ENCODE results near the gene LRIG3. TPM values are rescaled to one million over a fixed set of nuclear protein-coding genes. Genes with fewer than 3 reads are reported as not detected.

Gene LRIG3
- total and polyA plus RNA-seq, 2 of the 4 experiments (the other 2 are of a cell fraction), result 26.4 to 71.2 TPM

GRCh38 chr12:58965568-58965967, 45.3 kb upstream of the LRIG3 start:
- TF ChIP-seq USF2 (IDR thresholded peaks at IDR 0.05; ENCODE audit: low read depth, low read length) (no peak), POLR2A (IDR thresholded peaks at IDR 0.05; ENCODE audit: low read depth, low read length) (no peak), ELK1 (IDR thresholded peaks at IDR 0.05; ENCODE audit: borderline replicate concordance, low read depth, low read length) (no peak), RAD21 (IDR thresholded peaks at IDR 0.05; ENCODE audit: low read length) (no peak), RFX5 (IDR thresholded peaks at IDR 0.05; ENCODE audit: low read depth, low read length) (no peak), MXI1 (IDR thresholded peaks at IDR 0.05; ENCODE audit: borderline replicate concordance, low read depth, low read length) (no peak), CEBPB (IDR thresholded peaks at IDR 0.05; ENCODE audit: low read depth, low read length) (no peak), FOS (IDR thresholded peaks at IDR 0.05; ENCODE audit: low read depth, low read length) (no peak), CTCF (conservative IDR thresholded peaks at IDR 0.05; ENCODE audit: low read depth, low read length) (no peak), MAFK (IDR thresholded peaks at IDR 0.05; ENCODE audit: low read depth, low read length) (no peak), BHLHE40 (IDR thresholded peaks at IDR 0.05; ENCODE audit: low read depth, low read length) (no peak), NFE2L2 (IDR thresholded peaks at IDR 0.05; ENCODE audit: low read depth, low read length) (no peak), MAZ (IDR thresholded peaks at IDR 0.05; ENCODE audit: borderline replicate concordance, low read depth, low read length) (no peak), RCOR1 (IDR thresholded peaks at IDR 0.05; ENCODE audit: insufficient replicate concordance, low read length) (no peak)
- Histone ChIP-seq H4K8ac (ENCODE audit: low read depth in 2 of 2, low read length in 2 of 2) (no peak overlapping the region), H3K4ac (ENCODE audit: low read depth, low read length) (peak overlapping the region; percentile 23; the same call in 1 of the 2 replicates), H3K4me1 (ENCODE audit: control insufficient read depth, insufficient read depth, low read length) (peaks cover 12% of the 10 kb centered on the region), H2AK5ac (ENCODE audit: low read depth, low read length) (no peak overlapping the region), H2AFZ (replicated peaks; ENCODE audit: low read length, poor library complexity) (no peak overlapping the region), H3K56ac (ENCODE audit: extremely low read depth, insufficient read depth, low read length) (no peak overlapping the region), H2BK5ac (ENCODE audit: low read depth, low read length, poor library complexity, severe bottlenecking) (no peak overlapping the region), H3K4me3 (ENCODE audit: insufficient read depth, low read depth, low read length) (no peak overlapping the region), H2BK20ac (ENCODE audit: low read depth, low read length) (no peak overlapping the region), H3K27me3 (ENCODE audit: control insufficient read depth, insufficient read depth, low read length) (no peaks in the 10 kb centered on the region), H3K36me3 (ENCODE audit: control insufficient read depth, insufficient read depth, low read length) (no peaks in the 10 kb centered on the region), H4K91ac (ENCODE audit: insufficient read depth, low read depth, low read length) (no peak overlapping the region), H3K27ac (ENCODE audit: insufficient read depth, low read length) (no peak overlapping the region), H3K14ac (replicated peaks; ENCODE audit: low read depth, low read length) (no peak overlapping the region), H3K9ac (ENCODE audit: low read depth, low read length) (no peak overlapping the region), H2AK9ac (replicated peaks; ENCODE audit: low read depth, low read length, poor library complexity) (no peak overlapping the region), H3K9me3 (ENCODE audit: control insufficient read depth, insufficient read depth, low read length) (no peaks in the 10 kb centered on the region), H3K79me1 (ENCODE audit: low read depth in 1 of 2, low read length in 2 of 2) (no peaks in the 10 kb centered on the region), H3K18ac (ENCODE audit: low read depth, low read length) (no peak overlapping the region), H4K5ac (ENCODE audit: low read depth, low read length) (no peak overlapping the region), H3K9me1 (ENCODE audit: insufficient read depth, low read length) (no peaks in the 10 kb centered on the region), H2BK15ac (ENCODE audit: low read depth, low read length) (no peak overlapping the region), H4K20me1 (ENCODE audit: insufficient read depth, low read length) (no peaks in the 10 kb centered on the region), H3K4me2 (ENCODE audit: low read depth, low read length) (no peak overlapping the region), H2BK120ac (ENCODE audit: low read depth, low read length) (no peak overlapping the region), H3K23ac (ENCODE audit: low read depth, low read length) (no peak overlapping the region)
- DNase-seq (no peak), ATAC-seq (ENCODE audit: low read depth) (no peak)
- intact Hi-C loops (cut with micrococcal nuclease), result no loop called here
- WGBS, 2 experiments (ENCODE audit: extremely low coverage in 2 of 2, insufficient read length in 1 of 2), result no CpG with 5 or more reads among the region's 3 CpGs
- in situ Hi-C loops (cut with MboI; ENCODE audit: low sequenced_read_pairs), result no loop called here
- dilution Hi-C loops (cut with HindIII; ENCODE audit: low sequenced_read_pairs, unreplicated experiment), result no loop called here
- BruUV-seq (replicated peaks), result no TSS peak
- ChIA-PET POLR2A (ENCODE audit: unreplicated experiment) (no interaction called here), CTCF (no interaction called here)
